ENCODE data around the gene BNIP5.

DNA sequence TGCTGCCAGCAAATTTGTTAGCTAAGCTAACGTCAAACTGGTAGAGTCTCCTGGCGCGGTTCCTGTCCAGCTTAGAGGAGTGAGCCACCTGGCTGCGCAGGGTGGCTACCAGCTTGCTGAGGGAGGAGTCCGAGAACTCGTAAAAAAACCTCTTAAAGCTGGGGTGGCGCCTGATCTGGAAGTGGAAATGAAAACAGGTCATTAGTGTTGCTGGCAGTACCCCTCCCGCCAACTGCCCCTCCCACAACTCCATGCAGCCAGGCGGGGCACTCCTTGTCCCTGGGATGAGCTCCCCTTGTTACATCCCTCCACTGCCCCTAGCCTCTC is 17.3 kb downstream of the BNIP5 start:
- TF ChIP-seq, protein P1, sequence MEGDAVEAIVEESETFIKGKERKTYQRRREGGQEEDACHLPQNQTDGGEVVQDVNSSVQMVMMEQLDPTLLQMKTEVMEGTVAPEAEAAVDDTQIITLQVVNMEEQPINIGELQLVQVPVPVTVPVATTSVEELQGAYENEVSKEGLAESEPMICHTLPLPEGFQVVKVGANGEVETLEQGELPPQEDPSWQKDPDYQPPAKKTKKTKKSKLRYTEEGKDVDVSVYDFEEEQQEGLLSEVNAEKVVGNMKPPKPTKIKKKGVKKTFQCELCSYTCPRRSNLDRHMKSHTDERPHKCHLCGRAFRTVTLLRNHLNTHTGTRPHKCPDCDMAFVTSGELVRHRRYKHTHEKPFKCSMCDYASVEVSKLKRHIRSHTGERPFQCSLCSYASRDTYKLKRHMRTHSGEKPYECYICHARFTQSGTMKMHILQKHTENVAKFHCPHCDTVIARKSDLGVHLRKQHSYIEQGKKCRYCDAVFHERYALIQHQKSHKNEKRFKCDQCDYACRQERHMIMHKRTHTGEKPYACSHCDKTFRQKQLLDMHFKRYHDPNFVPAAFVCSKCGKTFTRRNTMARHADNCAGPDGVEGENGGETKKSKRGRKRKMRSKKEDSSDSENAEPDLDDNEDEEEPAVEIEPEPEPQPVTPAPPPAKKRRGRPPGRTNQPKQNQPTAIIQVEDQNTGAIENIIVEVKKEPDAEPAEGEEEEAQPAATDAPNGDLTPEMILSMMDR (IDR thresholded peaks at IDR 0.05), result no peak
- TF ChIP-seq POLR2A (IDR thresholded peaks at IDR 0.05), result no peak
